Fibroblast of mammary gland (primary cell): ENCODE results near the gene FYCO1.

Experiments
- DNase-seq: peaks from one replicate; pipeline ENCODE4 v3.0.0-alpha.2; 2010; ENCODE audit warnings: low read depth
- H3K4me3 ChIP-seq: 2 replicates; pipeline ENCODE4 v1.5.1; 2011; ENCODE audit warnings: low read depth, mild to moderate bottlenecking, low read length, moderate library complexity; ENCODE audit not compliant: control insufficient read depth
- CTCF ChIP-seq: conservative IDR thresholded peaks from 2 replicates; pipeline ENCODE4 v1.5.1; 2011; ENCODE audit warnings: low read depth, low read length, inconsistent platforms; ENCODE audit not compliant: control insufficient read depth, insufficient read depth

FYCO1 gene

GRCh38 chr3:45873036-45873435 lies 122.6 kb downstream of the FYCO1 start:
- TF ChIP-seq CTCF, result no peak
- no peak for DNase-seq
- H3K4me3 ChIP-seq, result no peak overlapping the region

- TF ChIP-seq CTCF, result no peak
Measured at GRCh38 chr3:45872569-45872968, 123.1 kb downstream of the FYCO1 start.

GRCh38 chr3:45871780-45872179 lies 123.8 kb downstream of the FYCO1 start:
- no peak for DNase-seq
- TF ChIP-seq CTCF, result no peak
- no peak overlapping the region for H3K4me3 ChIP-seq

More at GRCh38 chr3:45872569-45872968, 123.1 kb downstream of the FYCO1 start:
- no peak overlapping the region for H3K4me3 ChIP-seq
- no peak for DNase-seq

GRCh38 chr3:45870099-45870498 lies 125.5 kb downstream of the FYCO1 start:
- no peak for TF ChIP-seq CTCF
- no peak overlapping the region for H3K4me3 ChIP-seq
- DNase-seq, result no peak

- TF ChIP-seq CTCF, result no peak
- DNase-seq, result no peak
- no peak overlapping the region for H3K4me3 ChIP-seq
Measured at GRCh38 chr3:45869638-45870037, 126.0 kb downstream of the FYCO1 start.

- no peak for DNase-seq
- no peak for TF ChIP-seq CTCF
- no peak overlapping the region for H3K4me3 ChIP-seq
Measured at GRCh38 chr3:45868650-45869049, 127.0 kb downstream of the FYCO1 start.

GRCh38 chr3:45868213-45868612 lies 127.4 kb downstream of the FYCO1 start:
- no peak for TF ChIP-seq CTCF
- no peak for DNase-seq
- no peak overlapping the region for H3K4me3 ChIP-seq
